ENCODE measurements around the gene PTPN13. TPM values are rescaled to one million over a fixed set of nuclear protein-coding genes. Genes with fewer than 3 reads are reported as not detected.

PTPN13 gene
- total RNA-seq, 2 experiments from 2014 or later: 0.06 TPM

DNA sequence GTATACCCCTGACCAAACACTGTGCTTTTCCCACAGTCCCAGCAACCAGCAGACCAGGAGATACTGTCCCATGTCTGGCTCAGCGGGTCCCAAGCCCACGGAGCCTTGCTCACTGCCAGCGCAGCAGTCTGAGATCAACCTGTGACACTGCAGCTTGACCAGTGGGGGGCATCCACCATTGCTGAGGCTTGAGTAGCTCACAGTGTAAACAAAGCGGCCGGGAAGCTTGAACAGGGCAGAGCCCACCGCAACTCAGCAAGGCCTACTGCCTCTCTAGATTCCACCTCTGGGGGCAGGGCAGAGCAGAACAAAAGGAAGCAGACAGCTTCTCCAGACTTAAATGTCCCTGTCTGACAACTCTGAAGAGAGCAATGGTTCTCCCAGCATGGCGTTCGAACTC lies 197.0 kb downstream of the PTPN13 start:
- Mint-ChIP-seq H3K4me3 (no peak overlapping the region), H3K9me3 (no peaks in the 10 kb centered on the region), H3K27me3 (peaks cover 2% of the 10 kb centered on the region), H3K27ac (no peak overlapping the region), H3K4me1 (no peaks in the 10 kb centered on the region), H3K36me3 (no peaks in the 10 kb centered on the region)
- POLR2A ChIA-PET: no interaction called here
- DNase-seq: no peak
- no peak for ATAC-seq (ENCODE audit: low read depth)

DNA sequence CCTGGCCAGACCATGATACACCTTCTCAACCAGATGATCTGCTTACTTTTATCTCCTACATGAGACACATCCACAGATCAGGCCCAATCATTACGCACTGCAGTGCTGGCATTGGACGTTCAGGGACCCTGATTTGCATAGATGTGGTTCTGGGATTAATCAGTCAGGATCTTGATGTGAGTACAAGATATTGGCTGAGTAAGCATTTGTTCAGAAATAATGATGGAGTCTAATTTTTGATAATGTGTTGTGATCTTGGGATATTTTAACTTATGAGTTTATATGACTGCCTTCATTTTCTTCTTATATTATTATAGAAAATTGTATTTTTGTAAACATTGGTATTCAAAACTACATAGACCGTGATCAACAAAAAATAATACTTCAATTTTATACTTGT lies 215.7 kb downstream of the PTPN13 start:
- ATAC-seq (ENCODE audit: low read depth) (no peak), DNase-seq (no peak)
- POLR2A ChIA-PET: no interaction called here
- Mint-ChIP-seq H3K36me3 (no peaks in the 10 kb centered on the region), H3K9me3 (no peaks in the 10 kb centered on the region), H3K27me3 (peaks cover 2% of the 10 kb centered on the region), H3K4me1 (no peaks in the 10 kb centered on the region), H3K27ac (no peak overlapping the region), H3K4me3 (no peak overlapping the region)

DNA sequence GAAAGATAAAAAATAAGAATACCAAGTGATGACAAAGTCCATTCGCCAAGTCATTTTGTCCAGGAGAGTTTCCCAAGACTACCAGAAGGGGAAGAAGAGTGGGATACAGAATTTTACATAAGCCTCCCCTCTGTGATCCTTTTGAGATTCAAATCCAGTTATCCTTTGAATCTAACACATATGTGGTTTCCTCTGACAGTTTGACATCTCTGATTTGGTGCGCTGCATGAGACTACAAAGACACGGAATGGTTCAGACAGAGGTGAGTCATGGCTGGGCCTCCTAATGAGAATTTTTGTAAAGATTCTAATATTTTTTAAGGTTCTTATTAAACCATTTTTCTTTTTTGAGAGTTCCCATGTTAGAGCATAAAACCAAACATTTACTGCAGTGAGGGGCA lies 216.7 kb downstream of the PTPN13 start:
- peaks cover 4% of the 10 kb centered on the region for H3K9me3 Mint-ChIP-seq
- POLR2A ChIA-PET: no interaction called here
- no peaks in the 10 kb centered on the region for H3K4me1 Mint-ChIP-seq
- H3K36me3 Mint-ChIP-seq: no peaks in the 10 kb centered on the region
- H3K4me3 Mint-ChIP-seq: no peak overlapping the region
- H3K27me3 Mint-ChIP-seq: peaks cover 2% of the 10 kb centered on the region
- no peak overlapping the region for H3K27ac Mint-ChIP-seq
- ATAC-seq (ENCODE audit: low read depth): no peak
- DNase-seq: no peak

DNA sequence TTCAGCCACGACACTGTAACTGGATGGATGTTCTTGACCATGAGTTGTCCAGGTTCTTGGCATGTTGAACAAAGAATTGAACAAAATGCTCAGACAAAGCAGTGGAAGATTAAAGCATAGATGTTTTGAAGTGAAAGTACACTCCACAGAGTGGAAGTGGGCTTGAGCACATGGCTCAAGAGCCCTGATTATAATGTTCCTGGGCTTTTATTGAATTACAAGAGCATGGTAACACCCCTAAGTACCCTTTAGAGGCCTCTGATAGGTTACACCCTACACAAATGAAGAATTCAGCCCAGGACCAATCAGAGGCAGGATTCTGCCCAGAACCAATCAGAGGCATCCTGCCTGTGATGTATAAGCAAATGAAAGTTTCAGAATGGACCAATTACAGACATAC lies 221.5 kb downstream of the PTPN13 start:
- Mint-ChIP-seq H3K4me1 (no peaks in the 10 kb centered on the region), H3K4me3 (no peak overlapping the region), H3K27me3 (peaks cover under 1% of the 10 kb centered on the region), H3K27ac (no peak overlapping the region), H3K9me3 (peaks cover 6% of the 10 kb centered on the region), H3K36me3 (no peaks in the 10 kb centered on the region)
- DNase-seq (no peak), ATAC-seq (ENCODE audit: low read depth) (no peak)
- POLR2A ChIA-PET: no interaction called here

DNA sequence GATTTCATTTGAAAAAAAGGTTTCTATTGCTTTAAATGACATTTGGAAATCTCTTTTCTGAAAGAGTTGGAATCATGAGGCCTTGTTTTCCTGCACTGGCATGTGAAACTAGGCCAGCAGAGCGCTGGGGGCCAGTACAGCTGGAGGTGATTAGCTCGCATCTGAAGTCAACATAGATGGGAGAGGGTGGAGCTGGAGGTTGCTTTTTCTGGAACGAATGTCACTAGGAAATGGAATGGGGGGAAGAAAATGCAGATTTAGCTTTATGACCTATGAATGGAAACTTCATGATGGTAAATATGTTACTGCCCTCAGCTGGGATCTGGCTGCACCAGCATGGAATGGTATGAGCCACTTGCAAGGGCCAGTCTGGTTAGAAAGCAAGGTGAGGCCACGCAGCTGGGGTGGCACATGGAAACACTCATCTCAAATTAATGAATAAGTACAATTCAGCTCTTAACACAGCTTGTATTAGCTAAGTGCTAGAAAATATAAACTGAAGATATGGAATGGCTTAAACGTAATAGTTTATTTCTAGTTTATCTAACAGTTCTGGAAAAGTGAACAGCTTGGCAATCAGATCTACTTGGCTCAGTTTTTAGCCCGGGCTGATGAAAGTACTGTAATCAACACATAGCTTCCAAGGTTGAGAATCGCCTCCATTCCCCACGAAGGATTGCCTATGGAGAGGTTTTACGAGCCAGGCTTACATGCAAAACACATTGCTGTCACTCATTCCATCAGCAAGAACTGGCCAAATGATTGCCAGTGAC lies 222.6 kb downstream of the PTPN13 start:
- POLR2A ChIA-PET: no interaction called here
- Mint-ChIP-seq H3K27me3 (peaks cover 2% of the 10 kb centered on the region), H3K4me3 (no peak overlapping the region), H3K36me3 (no peaks in the 10 kb centered on the region), H3K9me3 (peaks cover 6% of the 10 kb centered on the region), H3K27ac (no peak overlapping the region), H3K4me1 (no peaks in the 10 kb centered on the region)
- ATAC-seq (ENCODE audit: low read depth) (no peak), DNase-seq (no peak)

DNA sequence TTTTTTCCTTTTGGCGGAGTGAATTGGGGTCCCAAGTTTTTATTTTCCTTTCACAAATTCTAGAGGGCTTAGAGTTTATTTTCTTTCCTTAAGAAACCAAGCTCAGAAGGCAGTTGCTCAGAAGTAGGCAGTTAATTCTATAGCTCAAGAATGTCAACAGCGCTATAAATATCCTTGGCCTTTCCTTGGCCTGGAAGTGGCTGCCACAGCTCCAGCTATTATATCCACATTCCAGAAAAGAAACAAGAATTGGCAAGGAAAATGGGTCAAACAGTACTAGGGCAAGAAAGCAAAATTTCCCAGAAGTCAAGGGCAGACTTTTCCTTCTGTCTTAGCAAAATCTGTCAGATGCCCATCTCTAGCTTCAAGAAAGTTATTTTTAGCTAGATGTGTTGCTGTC lies 224.1 kb downstream of the PTPN13 start:
- no peaks in the 10 kb centered on the region for H3K36me3 Mint-ChIP-seq
- no peak for DNase-seq
- peaks cover 6% of the 10 kb centered on the region for H3K9me3 Mint-ChIP-seq
- H3K4me3 Mint-ChIP-seq: no peak overlapping the region
- no peaks in the 10 kb centered on the region for H3K4me1 Mint-ChIP-seq
- POLR2A ChIA-PET: no interaction called here
- ATAC-seq (ENCODE audit: low read depth): no peak
- H3K27ac Mint-ChIP-seq: no peak overlapping the region
- H3K27me3 Mint-ChIP-seq: peaks cover 2% of the 10 kb centered on the region

DNA sequence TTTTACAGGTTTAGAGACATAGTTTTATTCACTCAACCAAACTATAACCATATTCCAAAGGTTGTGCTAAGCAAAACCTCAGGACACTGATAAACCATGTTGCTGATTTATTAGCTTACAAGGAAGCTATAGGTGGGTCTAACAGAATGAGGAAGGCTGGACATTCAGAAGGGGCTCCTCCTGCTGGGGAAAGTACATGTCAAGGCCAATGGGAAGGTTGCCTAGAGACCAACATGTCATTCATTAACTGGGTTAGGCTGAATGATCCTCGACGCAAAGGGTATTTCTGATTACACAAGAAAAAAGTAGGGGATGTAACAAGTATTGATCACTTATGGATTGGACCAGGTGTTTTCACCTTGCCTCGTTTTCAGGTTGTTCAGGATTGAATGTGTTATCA lies 224.7 kb downstream of the PTPN13 start:
- H3K4me1 Mint-ChIP-seq: no peaks in the 10 kb centered on the region
- POLR2A ChIA-PET: no interaction called here
- H3K27me3 Mint-ChIP-seq: peaks cover 2% of the 10 kb centered on the region
- no peak overlapping the region for H3K27ac Mint-ChIP-seq
- ATAC-seq (ENCODE audit: low read depth) (no peak), DNase-seq (no peak)
- no peak overlapping the region for H3K4me3 Mint-ChIP-seq
- no peaks in the 10 kb centered on the region for H3K36me3 Mint-ChIP-seq
- H3K9me3 Mint-ChIP-seq: peaks cover 6% of the 10 kb centered on the region

DNA sequence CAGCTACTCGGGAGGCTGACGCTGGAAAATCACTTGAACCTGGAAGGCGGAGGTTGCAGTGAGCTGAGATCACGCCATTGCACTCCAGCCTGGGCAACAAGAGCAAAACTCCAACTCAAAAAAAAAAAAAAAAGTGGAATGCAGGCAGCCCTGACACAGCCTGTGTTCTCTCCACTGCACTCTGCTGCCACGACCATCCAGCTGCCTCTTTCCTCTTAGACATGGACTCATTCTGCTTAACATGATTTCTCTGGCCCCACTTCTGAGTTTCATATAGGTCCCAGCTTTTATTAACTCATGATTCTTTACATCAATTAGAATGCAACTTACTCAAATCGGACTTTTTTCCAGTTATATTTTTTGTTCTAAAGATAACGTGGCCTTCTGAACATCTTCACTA lies 225.4 kb downstream of the PTPN13 start:
- H3K9me3 Mint-ChIP-seq: peaks cover 6% of the 10 kb centered on the region
- ATAC-seq (ENCODE audit: low read depth) (no peak), DNase-seq (no peak)
- H3K27ac Mint-ChIP-seq: no peak overlapping the region
- H3K4me3 Mint-ChIP-seq: no peak overlapping the region
- H3K4me1 Mint-ChIP-seq: no peaks in the 10 kb centered on the region
- H3K27me3 Mint-ChIP-seq: peaks cover 2% of the 10 kb centered on the region
- POLR2A ChIA-PET: no interaction called here
- H3K36me3 Mint-ChIP-seq: no peaks in the 10 kb centered on the region

DNA sequence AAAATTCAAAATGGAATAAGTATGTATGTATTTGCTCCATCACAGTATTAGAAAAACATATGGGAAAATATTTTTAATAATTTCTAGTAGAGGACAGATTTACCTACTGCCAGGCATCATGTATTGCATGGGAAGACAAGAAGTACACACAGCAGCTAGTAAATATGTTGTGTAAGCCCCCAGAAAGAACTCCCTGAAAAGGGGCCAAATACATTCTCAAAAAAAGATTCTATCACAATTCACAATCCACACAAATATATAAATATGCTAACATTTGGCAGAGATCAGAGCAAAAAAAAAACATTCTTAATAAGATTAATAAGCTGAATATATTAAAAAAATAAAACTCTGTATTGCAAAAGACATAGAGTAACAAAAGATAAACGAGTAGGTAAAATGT lies 227.0 kb downstream of the PTPN13 start:
- no peaks in the 10 kb centered on the region for H3K36me3 Mint-ChIP-seq
- H3K27me3 Mint-ChIP-seq: peaks cover 2% of the 10 kb centered on the region
- peaks cover 3% of the 10 kb centered on the region for H3K9me3 Mint-ChIP-seq
- no peak for ATAC-seq (ENCODE audit: low read depth)
- POLR2A ChIA-PET: no interaction called here
- no peak for DNase-seq
- H3K4me3 Mint-ChIP-seq: no peak overlapping the region
- H3K4me1 Mint-ChIP-seq: no peaks in the 10 kb centered on the region
- H3K27ac Mint-ChIP-seq: no peak overlapping the region

DNA sequence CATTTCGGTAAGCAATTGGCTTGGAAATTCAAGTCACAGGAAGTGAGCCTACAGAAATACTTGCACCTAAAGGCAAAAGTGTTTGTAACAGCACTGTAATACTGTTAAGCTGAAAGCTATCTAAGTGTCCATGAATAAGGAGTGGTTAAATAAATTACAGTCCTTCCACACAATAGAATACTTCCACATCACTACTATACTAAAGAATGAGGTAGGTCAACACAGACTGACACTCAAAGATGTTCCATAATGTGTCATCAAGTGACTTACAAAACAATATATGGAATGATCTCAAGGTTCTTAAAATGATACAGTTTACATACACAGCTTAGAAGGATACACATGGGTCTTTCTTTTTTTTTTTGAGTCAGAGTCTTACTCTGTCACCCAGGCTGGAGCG lies 228.0 kb downstream of the PTPN13 start:
- H3K36me3 Mint-ChIP-seq: no peaks in the 10 kb centered on the region
- DNase-seq: no peak
- no peak overlapping the region for H3K4me3 Mint-ChIP-seq
- POLR2A ChIA-PET: no interaction called here
- no peak overlapping the region for H3K27ac Mint-ChIP-seq
- no peaks in the 10 kb centered on the region for H3K9me3 Mint-ChIP-seq
- no peak for ATAC-seq (ENCODE audit: low read depth)
- no peaks in the 10 kb centered on the region for H3K4me1 Mint-ChIP-seq
- H3K27me3 Mint-ChIP-seq: peaks cover 2% of the 10 kb centered on the region

DNA sequence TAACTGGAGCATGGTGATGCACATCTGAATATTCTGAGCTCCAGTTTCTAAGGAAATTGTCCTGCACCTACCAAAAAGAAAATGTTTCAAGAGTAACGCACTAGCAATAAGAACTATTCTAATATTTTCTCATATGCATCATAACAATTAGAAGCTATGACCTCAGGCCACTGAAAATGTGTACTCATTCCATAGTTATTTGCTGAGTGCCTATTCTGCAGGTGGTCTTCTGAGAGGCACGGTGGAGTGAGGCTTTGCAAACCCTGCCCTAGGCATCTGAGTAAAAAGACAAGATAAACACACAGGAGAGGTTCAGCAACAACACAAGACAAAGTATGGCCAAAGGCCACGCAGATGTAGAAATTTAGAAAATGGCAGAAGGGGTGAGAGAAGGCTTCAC lies 231.4 kb downstream of the PTPN13 start:
- H3K27me3 Mint-ChIP-seq: peaks cover 2% of the 10 kb centered on the region
- ATAC-seq (ENCODE audit: low read depth) (no peak), DNase-seq (no peak)
- no peak overlapping the region for H3K27ac Mint-ChIP-seq
- H3K9me3 Mint-ChIP-seq: no peaks in the 10 kb centered on the region
- POLR2A ChIA-PET: no interaction called here
- no peak overlapping the region for H3K4me3 Mint-ChIP-seq
- H3K4me1 Mint-ChIP-seq: no peaks in the 10 kb centered on the region
- H3K36me3 Mint-ChIP-seq: no peaks in the 10 kb centered on the region

DNA sequence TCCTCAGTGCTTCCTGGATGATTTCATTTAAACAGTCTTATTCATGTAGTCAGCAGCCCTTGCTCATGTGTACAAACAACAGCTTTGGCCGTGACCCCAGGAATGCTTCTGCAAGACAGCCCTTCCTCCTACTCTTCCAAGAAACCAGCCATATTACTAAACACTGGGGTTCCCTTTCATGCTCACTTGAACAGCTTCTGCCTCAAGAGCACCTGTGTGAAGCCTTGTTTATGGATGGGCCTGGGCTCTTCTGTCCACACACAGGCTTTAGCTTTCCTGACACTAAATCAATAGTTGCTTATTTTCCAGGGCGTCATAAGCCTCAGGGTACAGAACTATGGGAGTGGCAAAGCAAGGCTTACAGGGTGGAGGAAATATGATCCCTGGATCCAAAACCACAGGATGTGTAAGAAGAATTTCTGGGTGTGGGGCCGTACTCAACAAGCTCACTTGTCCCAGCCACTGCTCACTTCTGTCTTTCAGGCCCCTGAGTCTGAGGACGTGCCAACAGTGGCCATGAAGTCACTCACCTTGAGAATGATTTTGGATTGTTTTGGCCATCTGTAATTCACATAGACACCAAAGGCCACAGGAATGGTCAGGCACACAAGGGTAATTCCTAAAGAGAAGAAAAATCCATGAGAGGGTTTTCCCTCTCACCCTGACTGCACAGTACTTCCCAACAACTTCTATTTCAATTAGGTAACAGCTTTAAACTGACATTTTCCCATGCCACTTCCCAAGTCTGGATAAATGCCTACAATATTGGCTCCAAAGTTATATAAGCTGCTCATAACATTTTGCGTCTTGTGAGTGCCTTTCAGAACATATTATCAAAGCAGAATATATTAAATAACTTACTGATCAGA lies 237.4 kb downstream of the PTPN13 start:
- POLR2A ChIA-PET: no interaction called here
- H3K4me1 Mint-ChIP-seq: no peaks in the 10 kb centered on the region

DNA sequence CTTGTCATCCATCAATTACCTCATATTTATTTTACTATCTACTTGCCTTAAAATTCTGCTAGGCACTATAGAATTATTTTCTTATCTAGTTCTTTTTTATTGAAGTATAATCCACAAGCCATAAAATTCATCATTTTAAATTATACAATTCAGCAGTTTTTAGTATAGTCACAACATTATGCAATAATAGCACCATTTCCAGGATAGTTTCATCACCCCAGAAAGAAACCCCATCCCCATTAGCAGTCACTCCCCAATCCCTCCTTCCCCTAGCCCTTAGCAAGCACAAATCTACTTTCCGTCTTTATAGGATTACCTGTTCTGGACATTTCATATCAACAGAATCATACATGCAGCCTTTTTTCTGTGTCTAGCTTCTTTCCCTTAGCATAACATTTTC lies 239.5 kb downstream of the PTPN13 start:
- Mint-ChIP-seq H3K4me1 (no peaks in the 10 kb centered on the region), H3K36me3 (no peaks in the 10 kb centered on the region), H3K27me3 (no peaks in the 10 kb centered on the region), H3K4me3 (no peak overlapping the region), H3K9me3 (no peaks in the 10 kb centered on the region), H3K27ac (no peak overlapping the region)
- ATAC-seq (ENCODE audit: low read depth): no peak
- DNase-seq: no peak
- POLR2A ChIA-PET: no interaction called here

More for the DNA sequence above, 237.4 kb downstream of the PTPN13 start:
- Mint-ChIP-seq H3K9me3 (no peaks in the 10 kb centered on the region), H3K36me3 (no peaks in the 10 kb centered on the region), H3K27ac (no peak overlapping the region), H3K27me3 (no peaks in the 10 kb centered on the region), H3K4me3 (no peak overlapping the region)
- ATAC-seq (ENCODE audit: low read depth) (no peak), DNase-seq (no peak)

DNA sequence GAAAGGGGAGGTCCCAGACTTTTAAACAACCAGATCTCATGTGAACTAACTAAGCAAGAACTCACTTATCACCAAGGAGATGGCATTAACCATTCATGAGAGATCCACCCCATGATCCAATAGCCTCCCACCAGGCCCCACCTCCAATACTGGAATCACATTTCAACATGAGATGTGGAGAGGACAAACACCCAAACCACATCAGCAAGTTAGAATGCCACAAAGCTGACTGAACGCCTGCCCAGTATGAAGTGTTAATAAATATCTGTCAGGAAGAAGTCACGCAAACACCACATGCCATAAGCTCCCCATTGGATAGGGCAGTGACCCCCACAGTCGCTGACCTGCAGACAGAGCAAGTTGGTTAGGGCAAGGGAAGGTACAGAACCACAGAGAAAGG lies 240.8 kb downstream of the PTPN13 start:
- no peaks in the 10 kb centered on the region for H3K27me3 Mint-ChIP-seq
- no peak overlapping the region for H3K27ac Mint-ChIP-seq
- POLR2A ChIA-PET: no interaction called here
- H3K4me1 Mint-ChIP-seq: no peaks in the 10 kb centered on the region
- DNase-seq (no peak), ATAC-seq (ENCODE audit: low read depth) (no peak)
- H3K4me3 Mint-ChIP-seq: no peak overlapping the region
- H3K36me3 Mint-ChIP-seq: no peaks in the 10 kb centered on the region
- no peaks in the 10 kb centered on the region for H3K9me3 Mint-ChIP-seq

Data from activated naive CD8-positive, alpha-beta T cell treated with anti-CD3 and anti-CD28 coated beads, Interleukin-2, amount 10 ng/mL, durations not matched to agents 7 days and 5 days (primary cell).